Germinal center (tissue), 1 donor: ENCODE measurements around the gene FOXC2.

ENCODE experiments used
- DNase-seq: peaks from one replicate; pipeline ENCODE4 v3.0.0; 2012; ENCODE audit warnings: mixed read lengths, low spot score

The FOXC2 gene

DNA sequence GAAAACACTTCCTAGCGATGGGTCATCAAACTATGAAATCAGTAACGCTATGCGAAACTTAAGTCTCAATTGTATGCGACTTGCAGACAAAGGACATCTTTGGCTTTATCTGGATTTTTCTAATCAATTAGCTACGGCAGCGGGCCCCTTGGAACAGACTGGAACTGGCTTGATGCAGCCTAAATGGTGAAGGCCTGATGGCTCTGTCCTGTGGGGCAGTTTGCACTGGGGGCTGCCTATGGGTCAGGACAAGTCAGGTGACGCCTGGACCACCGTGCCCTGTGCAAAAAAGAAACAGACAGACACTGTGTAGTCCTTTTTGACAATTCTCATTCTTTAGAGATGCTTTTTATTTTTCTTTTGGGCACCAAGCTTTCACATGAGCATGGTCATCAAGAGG is 33.6 kb upstream of the FOXC2 start:
- no peak for DNase-seq

DNA sequence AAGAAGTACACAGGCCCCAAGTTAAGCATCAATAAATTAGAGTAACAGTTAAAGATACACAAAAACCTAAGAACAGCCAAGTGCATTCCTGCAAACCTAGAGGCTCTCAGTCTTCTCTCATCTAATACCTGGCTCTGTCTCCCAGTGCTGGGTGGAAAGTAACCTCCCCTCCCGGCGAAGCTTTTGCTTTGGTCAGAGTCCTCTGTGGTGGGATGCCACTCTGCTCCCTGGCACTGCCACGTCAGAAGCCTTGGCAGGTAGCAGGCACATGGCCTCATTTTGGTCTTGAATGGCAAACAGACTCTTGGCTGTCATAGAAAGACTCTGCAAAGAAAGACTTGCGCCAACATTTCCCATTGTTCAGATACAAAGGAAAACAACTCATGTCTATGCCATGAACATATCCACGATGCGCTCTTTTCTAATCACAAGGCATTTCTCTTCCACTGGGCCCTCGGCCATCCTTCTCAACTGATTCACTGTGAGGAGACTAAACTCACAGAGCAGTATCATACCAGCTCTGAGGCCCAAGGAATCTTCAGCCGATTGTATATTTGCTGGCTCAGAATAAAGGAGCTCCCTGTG is 32.8 kb upstream of the FOXC2 start:
- DNase-seq, result no peak

DNA sequence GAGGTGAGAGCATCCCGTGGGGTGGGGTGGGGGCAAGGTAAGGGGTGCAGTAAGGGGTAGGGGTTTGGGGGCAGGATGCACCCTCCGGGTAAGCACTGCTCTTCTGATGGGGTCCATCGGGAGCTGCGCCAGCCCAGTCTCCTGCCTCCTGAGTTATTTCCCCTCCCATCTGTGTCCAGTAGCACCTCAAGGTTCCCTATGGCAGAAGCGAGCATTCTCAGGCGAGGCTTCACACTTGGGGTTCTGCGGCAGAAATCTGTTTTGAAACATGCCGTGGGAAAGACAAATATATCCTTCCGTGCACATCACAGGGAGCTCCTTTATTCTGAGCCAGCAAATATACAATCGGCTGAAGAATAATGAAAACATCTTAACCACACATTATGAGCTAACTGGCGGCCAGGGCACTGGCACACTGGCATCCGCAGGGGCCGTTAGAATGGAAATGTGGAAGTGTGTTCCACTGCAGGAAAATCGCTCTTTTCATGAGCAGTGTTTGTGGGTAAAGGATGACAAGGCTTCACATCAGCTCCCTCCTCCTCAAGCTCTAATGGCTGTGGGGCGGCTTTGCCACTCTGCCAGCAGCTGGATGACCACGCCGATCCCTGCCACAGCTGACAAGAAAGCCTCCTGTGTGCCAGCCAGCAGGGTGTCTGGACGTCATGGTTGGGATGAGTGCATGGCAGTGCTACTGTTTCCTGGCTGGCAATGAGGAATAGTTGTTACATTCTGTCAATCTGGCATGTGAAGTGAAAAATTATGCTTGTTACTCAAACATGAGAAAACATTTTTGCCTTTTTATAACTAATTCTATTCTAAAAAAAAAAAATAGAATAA is 31.6 kb upstream of the FOXC2 start:
- no peak for DNase-seq

DNA sequence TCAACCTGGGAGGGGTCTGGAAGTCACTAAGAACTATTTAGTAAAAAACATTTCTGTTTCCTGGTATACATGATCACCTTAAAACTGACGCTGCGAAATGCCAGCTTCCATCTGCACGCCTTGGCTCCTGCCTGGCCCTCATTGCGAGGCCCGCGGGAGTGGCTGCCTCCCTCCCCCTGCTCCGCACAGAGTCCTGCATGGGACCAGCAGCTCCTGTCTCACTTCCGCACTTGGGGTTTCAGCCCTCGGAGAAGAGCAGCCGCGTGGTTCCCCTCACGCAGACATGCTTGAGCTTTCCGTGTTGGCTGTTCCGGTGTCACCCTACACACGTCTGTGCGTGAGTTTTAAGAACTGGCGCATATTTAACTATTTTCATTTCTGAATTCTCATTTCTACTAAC is 30.0 kb upstream of the FOXC2 start:
- DNase-seq, result no peak

DNA sequence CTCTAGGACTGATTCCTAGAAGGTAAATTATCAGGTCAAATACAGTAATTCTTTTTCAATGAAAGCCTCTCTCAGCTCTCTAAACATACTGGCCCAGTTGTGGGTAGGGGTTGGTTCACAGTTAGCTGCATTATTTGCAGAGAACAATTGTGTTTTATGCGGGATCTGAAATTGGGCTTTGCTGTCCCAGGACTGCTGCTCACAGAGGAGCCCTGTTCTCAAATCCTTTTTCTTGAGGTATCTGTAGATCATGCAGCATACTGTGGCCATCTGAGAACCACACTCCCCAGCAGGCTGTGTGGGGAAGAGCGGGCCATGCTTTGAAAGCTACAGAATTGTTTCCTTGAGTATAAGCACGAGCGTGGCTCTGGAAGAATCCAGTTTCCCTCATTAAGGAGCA is 29.1 kb upstream of the FOXC2 start:
- no peak for DNase-seq

DNA sequence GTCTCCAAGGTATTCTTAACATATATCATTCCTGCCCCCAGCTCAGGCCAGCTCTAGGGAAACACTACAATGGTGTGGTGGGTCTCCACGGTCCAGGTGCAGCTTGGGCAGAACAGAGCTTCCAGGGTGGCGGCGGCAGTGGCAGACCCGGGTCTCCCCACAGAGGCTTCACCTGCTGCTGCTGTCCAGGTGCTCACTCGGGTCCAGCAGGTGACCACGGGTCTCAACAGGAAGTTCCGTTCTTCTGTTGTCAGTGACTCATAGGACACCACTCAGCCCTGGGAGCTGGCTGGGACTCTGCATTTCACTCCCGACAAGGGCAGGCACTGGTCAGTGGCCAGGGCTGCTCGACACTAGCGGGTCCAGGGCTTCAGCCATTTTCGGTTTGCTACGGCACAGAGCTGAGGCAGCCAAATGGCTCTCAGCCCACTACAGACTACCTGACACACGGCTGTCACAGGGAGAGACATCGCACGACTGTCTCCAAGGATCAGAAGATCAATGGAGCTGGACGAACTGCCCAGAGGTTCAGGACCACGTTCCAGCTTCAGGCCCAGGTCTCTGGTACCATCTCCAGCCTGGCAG is 28.3 kb upstream of the FOXC2 start:
- no peak for DNase-seq

DNA sequence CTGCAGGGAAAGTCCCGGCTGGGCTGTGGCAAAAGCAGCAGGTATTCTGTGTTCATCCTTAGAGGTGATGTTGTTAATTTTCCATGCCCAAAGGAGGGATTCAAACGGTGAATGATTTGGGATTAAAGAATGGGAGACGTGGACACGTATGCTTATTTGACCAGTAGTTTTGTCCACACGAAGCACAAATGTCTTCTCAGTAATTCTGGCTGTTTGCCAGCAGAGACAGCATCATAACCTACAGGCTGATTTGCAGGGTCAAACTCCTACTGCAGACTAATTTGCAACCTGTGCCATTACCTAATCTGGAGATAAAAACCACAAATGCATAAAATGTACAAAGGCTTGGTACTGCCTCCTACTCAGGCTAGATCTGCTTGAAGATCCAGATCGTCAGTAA is 25.7 kb upstream of the FOXC2 start:
- no peak for DNase-seq

DNA sequence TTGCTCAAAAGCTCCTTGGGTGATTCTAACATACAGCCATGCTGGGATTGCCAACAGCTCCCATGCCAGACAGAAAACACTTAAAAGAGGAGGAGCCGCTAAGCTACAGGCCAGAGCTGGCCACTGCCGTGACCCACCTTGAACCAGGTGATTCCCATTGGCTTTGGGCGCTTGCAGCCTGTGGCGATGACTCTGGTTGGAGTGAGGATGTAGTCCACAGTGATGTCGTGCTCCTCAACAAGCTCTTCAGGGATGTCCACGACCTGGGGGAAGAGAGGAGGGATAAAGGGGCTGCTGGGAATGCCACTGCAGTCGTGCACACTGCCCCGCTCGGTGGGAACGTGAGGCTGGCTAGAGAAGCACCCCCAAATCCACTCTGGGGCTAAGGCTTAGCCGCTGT is 25.1 kb upstream of the FOXC2 start:
- DNase-seq, result no peak

DNA sequence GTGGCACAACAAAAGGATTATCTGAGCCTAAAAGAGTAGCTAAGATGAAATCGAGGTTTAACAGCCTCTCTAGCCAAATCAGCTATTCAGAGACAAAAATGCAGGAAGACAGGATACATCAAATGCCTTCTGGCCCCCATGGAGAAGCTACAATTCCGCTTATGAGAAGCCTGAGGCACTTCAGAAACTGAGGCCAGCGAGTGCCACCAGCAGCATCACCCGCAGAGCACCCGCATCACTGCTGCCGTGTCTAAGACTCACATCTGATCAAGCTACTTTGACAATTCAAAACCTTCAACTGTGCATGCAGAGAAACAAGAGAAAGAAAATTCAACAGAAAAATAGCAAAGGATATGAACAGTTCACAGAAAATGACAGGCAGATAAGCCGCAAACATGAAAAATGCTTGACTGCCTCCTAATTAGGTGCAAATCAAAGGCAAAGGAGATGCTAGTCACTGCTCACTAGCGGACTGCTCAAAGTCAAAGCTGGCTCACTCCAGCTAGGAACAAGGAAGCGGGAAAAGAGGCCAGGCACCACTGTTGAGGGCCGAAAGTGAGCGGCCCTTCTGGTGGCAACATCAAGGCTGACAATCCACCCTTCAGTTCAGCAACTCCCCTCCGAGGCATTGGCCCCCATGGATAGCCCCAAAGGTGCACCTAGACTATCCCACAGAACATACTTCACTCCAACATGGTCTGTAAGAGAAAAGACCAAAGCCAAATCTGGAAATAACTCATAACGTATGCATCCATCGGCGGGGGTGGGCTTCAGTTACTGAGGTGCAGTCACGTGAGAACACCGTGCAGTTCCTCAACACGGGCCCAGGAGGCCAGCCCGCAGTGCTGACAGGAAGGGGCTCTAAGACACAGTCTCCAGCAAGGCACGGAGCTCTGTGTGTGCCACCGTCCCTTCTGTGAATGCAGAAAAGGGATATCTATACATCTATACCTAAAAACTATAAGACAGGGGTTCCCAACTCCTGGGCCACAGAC is 23.6 kb upstream of the FOXC2 start:
- no peak for DNase-seq

DNA sequence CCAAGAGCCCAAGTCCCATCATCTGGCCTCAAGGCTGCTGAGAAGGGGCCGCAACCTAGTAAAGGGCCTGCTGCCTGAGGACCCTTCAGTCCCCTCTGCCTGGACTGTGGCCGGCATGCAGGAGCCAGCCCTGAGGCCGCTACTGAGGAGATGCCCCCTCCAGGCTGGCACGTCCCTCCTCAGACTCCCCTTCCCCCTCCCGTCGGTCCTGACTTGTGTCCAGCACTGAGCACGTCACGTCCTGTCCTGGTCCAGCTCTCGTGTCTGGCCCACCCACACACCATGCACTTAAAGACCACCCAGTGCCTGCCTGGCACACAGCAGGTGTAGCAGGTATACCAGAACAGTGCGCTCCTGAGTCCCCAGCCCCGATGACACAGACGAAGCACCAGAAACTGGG is 21.1 kb upstream of the FOXC2 start:
- no peak for DNase-seq

DNA sequence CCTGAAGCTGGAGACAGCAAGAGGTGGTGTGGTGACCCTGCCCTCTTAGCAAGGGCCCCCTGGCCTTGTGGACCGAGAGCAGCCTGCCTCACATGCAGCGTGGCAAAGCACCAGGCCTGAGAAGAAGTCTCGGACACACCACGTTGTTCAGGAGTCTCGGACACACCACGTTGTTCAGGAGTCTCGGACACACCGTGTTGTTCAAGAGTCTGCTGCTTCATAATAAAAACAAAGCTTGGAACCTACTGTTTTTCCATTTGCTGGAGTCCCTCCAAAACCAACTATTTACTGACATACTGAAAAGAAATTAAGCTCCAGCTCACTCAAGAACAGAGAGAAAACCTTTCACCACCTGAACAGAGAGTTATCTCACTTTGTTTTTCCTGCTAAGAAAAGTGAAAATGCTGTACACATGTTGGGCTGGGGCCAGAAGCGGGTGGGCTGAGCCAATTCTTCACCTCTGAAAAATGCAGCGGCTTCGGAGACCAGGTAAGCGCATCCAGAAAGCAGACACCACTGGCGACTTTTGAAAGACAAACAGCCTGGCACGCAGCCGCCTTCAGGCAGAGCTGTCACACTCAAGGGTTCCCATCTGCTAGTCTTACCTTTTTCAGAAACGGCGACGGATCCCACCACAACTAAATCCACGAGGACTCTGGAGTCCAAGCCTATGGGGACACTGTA is 20.5 kb upstream of the FOXC2 start:
- DNase-seq, result no peak

DNA sequence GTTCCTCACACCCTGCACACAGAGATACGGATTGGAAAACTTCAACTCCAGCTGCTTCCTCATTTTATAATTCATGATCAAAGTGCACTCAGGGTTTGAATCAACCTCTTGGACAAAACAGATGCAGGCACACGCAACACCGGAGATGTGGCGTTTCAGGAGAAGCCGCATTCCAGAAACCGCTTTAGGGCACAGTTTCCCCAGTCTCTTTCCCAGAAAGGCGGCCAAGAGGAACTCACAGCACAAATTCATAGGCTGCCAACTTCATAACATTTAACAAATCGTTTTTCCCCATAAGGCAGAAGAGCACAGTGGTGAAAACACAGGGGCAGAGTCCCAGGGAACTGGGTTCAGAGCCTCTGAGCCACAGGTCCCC is 20.0 kb upstream of the FOXC2 start:
- no peak for DNase-seq

DNA sequence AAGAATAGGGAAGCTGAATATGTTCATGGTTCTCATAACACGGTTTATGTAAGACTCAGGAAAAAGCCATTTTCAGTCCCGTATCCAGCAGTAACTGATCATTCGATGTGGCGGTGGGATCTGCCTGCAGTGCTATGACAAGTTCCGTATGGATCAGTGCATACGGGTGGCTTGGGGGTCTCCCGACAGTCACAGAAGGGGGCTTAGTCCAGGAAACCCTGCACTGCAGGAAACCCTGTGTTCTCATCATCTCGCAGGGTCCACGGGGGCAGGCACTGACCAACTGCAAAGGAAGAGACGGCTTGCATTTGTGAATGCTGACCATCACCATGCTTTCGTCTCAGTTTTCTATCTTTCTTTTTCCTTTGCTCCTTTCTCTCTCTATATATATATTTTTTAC is 19.3 kb upstream of the FOXC2 start:
- no peak for DNase-seq

DNA sequence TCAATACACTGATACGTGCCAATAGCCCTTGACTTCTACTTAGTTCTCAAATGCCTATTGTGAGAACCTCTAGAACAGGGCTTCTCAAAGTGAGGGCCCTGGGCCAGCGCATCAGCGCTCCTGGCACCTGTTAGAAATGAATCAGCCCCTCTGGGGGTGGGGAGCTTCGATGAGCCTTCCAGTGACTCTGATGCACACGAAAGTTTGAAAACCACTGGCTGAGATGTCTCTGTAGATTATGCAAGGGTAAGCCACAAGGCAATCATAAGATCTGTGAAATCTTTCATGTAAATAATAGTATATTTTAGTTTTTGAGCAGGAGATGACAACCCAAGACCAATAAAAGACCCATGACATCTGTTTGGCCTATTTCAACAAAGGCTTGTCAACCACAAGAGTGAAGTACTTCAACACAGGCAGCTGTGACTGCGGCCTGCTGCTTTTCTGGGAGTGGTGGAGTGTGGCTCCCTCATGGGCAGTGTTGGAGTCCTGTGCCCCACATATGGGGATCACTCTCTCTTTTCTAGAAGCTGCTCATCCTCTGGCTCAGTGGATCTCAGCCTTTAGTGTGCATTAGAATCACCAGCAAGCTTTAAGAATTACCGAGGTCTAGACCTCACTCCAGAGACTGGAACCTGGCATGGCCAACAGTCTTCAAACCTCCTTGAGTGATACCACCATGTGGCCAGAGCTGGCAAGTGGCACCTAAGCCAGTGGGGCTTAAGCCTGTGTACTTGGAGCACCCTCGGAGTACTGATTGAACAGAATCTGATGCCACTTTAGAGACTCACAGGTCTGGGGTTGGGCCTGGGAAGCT is 17.3 kb upstream of the FOXC2 start:
- DNase-seq, result no peak

DNA sequence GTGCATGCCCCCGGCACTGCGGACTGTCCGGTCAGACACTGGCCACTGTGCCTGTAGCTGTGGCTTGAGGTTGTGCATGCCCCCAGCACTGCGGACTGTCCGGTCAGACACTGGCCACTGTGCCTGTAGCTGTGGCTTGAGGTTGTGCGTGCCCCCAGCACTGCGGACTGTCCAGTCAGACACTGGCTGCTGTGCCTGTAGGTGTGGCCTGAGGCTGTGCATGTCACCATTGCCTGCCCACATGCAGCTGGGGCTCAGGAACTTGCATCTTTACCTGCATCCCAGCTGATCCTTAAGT is 16.8 kb upstream of the FOXC2 start:
- no peak for DNase-seq

DNA sequence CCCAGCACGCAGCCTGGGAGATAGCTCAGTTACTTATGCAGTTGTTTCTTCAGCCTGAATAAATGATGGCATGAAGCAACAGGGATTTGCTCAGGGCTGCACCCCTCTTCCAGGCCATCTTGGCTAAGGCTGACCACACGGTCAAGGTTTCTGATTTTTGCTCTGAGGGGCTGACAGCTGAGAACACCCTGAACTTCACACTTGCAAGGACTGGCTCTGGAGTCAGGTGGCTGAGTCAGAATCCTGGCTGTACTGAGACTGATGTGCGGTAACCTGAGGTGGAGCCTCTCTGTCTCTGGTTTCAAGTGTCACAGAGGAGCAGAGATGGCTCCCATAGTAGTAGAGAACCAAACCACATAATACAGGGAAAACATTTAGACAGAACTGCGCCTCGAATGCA is 16.3 kb upstream of the FOXC2 start:
- no peak for DNase-seq

DNA sequence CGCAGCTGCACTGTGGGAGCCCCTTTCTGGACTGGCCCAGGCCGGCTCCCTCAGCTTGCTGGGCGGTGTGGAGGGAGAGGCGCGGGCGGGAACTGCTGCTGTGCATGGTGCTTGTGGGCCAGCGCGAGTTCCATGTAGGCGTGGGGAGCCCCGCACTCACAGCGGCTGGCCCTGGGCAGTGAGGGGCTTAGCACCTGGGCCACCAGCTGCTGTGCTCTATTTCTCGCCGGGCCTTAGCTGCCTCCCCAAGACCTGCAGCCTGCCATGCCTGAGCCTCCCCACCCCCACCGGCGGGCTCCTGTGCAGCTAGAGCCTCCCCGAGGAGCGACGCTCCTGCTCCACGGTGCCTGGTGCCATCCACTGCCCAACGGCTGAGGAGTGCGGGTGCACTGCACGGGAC is 13.3 kb upstream of the FOXC2 start:
- DNase-seq, result no peak

DNA sequence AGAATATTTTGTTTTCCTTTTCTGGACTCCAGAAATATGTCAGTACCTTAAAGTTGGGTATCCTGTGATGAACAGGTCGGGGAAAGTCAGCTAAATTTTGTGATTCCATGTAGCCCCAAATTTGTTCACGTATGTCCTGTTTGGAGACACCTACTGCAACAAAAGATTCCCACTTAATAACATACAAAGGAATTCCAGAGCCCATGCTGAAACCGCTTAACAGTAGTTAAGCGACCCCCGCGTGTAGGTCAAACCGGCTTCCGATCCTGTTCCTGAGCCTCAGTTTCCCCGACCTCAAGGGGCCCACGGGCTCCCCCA is 12.1 kb upstream of the FOXC2 start:
- no peak for DNase-seq

DNA sequence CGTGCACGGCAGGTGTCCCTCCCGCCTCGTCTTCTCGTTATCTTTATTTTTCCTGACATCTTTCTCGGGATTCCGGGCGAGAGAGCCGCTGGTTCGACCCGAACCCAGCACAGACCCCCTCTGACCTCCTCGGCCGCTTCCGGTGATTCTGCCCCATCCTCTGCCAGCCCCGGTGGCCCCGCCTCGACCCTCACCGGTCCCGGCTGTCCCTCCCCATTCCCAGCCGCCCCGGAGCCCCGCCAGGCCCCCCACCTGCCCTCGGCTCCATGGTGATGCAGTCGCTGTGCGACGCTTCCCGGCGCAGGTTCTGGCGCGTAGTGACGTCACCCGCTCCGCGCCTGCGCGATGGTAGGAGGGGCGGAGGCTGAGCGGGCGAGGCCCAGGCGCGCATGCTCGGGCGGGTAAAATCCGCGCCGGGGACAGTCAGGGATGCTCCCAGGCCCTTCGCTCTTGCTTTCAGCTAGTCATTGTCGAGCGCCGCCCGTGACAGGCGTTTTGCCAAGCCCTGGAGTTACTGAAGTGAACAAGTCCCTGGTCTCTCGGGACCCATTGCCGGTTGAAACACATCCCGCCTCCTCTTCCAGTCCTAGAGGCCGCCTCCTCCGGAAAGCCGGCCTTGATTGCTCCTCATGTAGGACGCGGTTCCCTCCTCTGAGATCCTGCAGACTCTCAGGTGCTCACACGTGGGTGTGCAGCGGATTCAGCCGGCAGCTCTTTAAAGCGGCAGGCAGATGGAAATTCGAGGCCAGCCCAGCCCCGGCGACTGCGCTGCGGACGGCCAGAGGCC is 11.5 kb upstream of the FOXC2 start, which contains the start of gene MTHFSD:
Gene MTHFSD, minus strand, starts transcription at position 319 of the 787 bp plus-strand sequence. Its CDS starts 51 bp downstream, at position 268.
- peak; percentile 97 for DNase-seq

DNA sequence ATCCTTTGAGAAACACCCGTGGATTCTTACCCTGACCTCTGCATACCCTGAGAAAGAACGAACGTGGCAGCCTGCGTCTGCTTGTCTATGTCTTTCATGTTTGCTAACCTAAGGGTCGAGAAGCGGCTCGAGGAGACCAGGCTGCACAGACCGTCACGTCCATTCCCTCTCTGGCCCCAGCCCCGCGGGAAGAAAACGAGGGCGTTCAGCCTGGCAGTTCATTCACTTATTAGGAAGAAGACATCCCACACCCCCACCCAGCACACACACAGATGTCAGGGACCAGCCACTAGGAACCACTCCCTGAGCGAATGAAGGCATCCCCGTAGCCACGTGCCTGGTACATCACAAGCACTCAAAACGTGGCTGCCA is 10.9 kb upstream of the FOXC2 start:
- DNase-seq, result no peak
